Measurements from ENCODE around the gene GALNT12. TPM values are rescaled to one million over a fixed set of nuclear protein-coding genes. Genes with fewer than 3 reads are reported as not detected.

The GALNT12 gene
- total RNA-seq, 1 experiment from 2014 or later, result 2.2 TPM

- peak; percentile 20 for DNase-seq (ENCODE audit: low read depth)
Observed at GRCh38 chr9:98783518-98784226, 23.8 kb upstream of the GALNT12 start.

DNA sequence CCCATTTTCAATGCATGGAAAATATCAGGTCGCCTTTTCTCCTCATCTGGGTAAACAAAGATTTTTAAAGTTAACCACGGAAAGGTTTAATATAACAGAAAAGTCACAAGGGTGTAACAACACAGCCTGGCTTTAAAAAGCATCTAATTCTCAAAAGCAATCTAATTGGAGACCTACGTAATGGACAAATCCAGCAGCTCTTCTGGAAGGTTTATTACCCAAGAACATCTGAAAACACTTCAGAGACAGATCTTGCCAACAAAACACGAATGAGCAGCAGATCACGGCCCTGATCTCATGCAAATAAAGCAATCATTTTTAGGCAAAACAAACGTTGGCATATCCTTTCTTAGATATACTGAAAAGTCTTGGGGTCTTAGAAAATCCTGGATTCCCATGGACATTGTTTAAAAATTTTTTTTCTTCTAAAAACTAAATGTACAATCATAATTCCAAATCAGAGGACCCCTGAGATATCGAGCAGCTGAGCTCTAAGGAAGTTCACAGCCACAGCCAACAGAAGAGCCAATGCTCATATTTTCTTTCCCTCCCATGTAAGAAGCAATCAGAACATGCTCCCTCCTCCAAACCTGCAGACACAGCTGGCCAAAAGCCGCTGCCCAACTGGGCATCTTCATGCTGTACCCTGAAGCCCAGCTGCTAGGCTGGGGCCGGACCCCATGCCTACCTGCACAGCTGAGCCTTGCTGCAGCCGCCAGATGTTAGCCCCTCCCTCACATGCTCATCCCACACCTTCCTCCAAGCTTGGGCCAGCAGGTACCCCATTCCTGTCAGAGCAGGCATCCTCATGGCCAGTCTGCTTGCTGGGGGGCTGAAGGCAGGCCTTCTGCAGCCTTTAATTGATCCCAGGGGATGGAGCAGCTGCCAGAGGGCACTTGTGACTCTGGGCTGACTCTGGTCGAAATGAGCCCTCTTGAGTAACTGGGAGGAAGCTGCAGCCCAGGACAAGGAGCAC is 22.4 kb upstream of the GALNT12 start:
- peak; percentile 19 for DNase-seq (ENCODE audit: low read depth)

GRCh38 chr9:98786750-98787510 is 20.5 kb upstream of the GALNT12 start:
- no peak for DNase-seq (ENCODE audit: low read depth)

- no peak for DNase-seq (ENCODE audit: low read depth)
Observed at GRCh38 chr9:98787766-98788335, 19.6 kb upstream of the GALNT12 start.

DNA sequence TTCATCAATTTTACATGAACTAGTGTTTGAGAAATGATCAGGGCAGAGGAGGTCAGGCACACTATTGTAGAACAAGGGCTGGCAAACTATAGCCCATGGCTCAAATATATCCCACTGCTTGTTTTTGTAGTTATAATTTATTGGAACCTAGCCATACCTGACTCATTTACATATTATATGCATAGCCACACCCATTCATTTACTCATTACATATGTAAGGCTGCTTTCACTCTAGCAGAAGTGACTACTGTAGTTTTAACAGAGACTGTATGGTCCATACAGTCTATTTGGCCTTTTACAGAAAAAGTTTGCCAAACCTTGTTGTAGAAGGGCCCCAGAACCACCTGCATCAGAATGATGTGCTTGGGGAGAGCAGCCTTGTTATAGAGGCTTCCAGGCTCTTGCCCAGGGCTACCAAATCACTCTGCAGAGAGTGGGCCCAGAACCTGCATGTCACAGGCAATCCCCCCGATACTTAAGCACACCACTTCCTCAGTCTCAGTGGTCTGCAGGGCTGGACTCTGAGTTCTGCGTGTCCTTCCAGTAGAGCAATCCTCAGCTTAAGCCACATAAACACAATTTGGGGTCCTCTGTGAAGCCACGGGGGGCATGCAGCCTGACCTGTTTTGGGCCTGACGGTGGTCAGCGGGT is 17.9 kb upstream of the GALNT12 start:
- no peak for DNase-seq (ENCODE audit: low read depth)

DNA sequence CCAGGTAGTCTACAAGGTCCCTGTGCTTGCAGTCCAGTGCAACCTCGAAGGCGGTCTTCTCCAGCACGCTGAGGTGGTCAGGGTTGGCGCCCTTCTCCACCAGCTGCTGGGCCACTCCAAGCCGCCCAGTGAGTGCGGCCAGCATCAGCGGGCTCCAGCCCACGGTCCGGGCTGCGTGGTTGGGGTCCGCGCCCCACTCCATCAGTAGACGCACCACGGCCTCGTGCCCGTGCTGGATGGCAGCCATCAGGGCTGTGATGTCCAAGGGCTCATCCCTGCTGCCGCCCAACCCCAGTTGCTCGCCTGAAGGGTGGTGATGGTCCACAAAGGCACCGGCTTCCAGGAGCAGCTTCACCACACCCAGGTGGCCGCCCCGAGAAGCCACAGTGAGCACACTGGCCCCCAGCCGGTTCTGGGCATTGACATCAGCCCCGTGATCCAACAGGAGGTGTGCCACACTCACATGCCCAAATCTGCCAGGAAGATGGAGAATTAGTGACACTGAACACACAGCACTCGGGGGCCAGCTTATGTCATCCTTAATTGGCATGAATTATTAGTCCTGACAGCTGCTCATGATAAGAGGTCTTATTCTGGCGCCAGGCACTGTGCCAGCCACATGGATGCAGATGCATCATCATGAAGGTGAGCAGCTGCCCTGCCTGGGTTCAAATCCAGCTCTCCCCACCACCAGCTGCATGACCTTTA is 17.2 kb upstream of the GALNT12 start:
- DNase-seq (ENCODE audit: low read depth), result peak; percentile 72

- DNase-seq (ENCODE audit: low read depth), result peak; percentile 96
Observed at GRCh38 chr9:98790842-98791607, 16.4 kb upstream of the GALNT12 start.

DNA sequence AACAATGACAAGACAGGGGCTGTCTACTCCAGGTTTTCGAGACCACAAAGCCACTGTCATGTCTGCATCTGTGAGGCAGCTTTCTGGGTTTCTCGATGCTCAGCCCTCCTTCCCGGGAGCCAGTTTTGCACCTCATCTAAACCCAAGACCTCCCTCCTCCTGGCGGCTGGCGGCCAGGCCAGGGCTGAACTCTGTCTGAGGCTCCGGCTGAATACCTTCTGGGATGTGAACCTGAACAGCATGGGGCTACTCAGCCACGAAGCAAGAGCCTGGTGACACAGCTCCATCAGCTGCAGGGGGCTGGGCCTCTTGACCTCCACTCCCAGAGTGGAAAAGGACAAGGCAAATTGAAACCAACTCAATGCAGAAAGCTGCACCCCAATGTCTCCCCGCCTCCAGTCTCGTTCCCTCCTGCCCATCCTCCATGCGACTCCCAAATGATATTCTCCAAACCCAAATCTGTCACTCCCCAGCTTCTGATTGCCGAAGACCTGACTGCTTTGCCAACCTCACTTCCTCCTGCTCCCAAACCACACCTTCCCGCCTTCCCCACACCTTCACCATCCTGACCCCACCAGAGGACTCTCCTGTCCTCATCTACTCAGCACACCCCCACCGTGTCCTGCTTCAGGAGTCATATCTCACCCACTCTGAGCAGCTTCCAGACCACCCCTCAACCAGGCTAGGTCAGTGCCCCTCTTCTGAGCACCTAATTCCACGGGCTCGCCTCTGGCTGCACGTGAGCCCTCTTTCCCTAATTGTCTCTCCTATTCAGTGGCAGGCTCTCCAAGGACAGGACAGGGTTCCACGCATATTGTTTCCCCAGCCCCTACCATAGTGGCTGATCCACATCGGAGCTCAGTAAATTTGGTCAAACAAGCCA is 15.6 kb upstream of the GALNT12 start:
- DNase-seq (ENCODE audit: low read depth), result no peak

GRCh38 chr9:98793031-98793430 is 14.4 kb upstream of the GALNT12 start:
- DNase-seq (ENCODE audit: low read depth), result no peak

GRCh38 chr9:98794802-98795201 is 12.7 kb upstream of the GALNT12 start:
- DNase-seq (ENCODE audit: low read depth), result no peak

- DNase-seq (ENCODE audit: low read depth), result no peak
Observed at GRCh38 chr9:98795295-98795955, 12.0 kb upstream of the GALNT12 start.

GRCh38 chr9:98795970-98796363 is 11.5 kb upstream of the GALNT12 start:
- no peak for DNase-seq (ENCODE audit: low read depth)

DNA sequence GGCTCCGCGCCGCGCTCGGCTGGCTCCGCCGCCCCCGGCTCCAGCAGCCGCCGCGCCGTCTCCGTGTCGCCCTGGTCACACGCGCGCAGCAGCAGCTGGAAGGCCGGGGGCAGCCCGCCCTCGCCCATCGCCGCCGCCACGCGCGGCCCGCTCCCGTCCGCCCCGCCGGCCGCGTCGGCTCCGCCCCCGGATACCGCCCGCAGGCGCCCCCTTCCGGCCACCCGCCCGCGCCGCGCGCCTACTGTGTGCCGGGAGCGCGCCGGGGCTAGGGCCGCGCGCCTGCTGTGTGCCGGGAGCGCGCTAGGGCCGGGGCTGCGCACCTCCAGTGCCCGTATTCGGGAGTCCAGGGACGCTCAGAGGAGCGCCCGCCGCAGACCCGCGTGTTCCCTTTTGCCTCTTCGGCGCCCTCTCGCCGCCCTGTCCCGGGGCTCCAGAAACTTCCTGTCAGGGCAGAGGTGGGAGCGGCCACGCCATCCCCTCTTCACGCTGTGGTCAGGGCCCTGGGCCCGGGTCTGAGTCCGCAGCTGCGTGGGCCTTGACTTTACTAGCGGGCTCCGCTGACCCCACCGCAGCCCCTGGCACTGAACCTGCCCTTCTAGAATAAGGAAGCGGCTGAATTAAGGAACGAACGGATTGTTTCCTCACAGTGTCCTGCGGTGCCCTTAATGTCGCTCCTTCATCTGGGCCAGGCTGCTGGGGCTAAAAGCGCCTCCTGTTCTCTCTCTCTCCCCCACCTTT is 10.9 kb upstream of the GALNT12 start, which contains the start of gene ANKS6:
Gene ANKS6, minus strand, starts transcription at position 192 of the 738 bp plus-strand sequence. Its CDS starts 64 bp downstream, at position 128.
- DNase-seq (ENCODE audit: low read depth), result peak; percentile 69

DNA sequence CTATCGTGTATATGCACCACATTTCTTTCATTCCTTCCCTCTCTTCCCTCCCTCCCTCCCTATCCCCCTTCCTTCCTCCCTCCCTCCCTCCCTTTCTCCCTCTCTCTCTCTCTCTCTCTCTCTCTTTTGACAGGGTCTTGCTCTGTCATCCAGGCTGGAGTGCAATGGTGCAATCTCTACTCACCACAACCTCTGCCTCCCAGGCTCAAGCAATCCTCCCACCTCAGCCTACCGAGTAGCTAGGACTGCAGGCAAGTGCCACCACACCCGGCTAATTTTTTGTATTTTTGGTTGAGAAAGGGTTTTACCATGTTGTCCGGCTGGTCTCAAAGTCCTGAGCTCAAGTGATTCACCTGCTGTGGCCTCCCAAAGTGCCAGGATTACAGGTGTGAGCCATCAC is 10.0 kb upstream of the GALNT12 start:
- DNase-seq (ENCODE audit: low read depth), result no peak

DNA sequence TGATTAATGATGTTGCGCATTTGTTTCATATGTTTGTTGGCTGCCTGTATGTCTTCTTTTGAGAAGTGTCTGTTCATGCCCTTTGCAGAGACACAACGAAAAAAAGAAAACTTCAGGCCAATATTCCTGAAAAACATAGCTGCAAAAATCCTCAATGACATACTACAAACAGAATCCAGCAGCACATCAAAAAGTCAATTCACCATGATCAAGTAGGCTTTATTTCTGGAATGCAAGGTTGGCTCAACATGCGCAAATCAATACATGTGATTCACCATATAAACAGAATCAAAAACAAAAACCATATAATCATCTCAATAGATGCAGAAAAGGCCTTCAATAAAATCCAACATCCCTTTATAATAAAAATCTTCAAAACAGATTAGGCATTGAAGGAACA is 9.2 kb upstream of the GALNT12 start:
- DNase-seq (ENCODE audit: low read depth), result no peak

DNA sequence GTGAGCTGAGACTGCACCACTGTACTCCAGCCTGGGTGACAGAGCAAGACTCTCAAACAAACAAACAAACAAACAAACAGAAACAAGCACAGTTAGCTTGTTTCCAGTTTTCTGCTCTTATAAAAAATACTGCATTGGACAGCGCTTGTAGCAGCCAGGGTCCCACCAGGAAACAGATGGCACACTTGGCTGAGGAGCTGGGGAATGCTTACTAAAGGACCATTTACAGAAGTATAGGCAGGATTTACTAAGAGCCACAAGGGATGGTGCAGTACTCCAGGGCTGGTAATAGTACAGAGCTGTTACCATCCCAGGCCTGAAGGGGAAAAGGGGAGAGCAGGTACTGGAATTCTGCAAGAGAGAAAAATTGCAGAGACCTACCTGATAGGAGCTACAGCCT is 5.9 kb upstream of the GALNT12 start:
- no peak for DNase-seq (ENCODE audit: low read depth)

GRCh38 chr9:98801969-98802371 is 5.5 kb upstream of the GALNT12 start:
- no peak for DNase-seq (ENCODE audit: low read depth)

Data from LHCN-M2 (cell line).